Measurements from ENCODE around the gene FBRS.

DNA sequence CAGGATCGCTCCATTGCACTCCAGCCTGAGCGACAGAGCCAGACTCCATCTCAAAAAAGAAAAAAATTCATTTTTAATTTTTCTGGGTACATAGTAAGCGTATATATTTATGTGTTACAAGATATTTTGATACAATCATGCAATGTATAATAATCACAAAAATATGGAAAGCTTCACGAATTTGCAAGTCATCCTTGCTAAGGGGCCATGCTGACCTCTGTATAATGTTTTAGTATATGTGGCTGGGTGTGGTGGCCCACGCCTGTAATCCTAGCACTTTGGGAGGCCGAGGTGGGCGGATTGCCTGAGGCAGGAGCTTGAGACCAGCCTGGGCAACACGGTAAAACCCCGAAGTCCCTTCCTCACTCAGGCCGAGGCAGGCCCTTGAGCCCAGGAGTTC, 16.9 kb downstream of the FBRS start:
- no peak for TF ChIP-seq CTCF (tag by site-specific recombination; IDR thresholded peaks at IDR 0.05)
- TF ChIP-seq ZNF785 (tag by site-specific recombination; IDR thresholded peaks at IDR 0.05): no peak

Data from HEK293 (cell line).